Measurements from ENCODE around the gene RYK. TPM values are rescaled to one million over a fixed set of nuclear protein-coding genes. Genes with fewer than 3 reads are reported as not detected.

RYK gene
- total and polyA plus RNA-seq, 5 donors, result 30.9 to 57.3 (median 52.3) TPM

DNA sequence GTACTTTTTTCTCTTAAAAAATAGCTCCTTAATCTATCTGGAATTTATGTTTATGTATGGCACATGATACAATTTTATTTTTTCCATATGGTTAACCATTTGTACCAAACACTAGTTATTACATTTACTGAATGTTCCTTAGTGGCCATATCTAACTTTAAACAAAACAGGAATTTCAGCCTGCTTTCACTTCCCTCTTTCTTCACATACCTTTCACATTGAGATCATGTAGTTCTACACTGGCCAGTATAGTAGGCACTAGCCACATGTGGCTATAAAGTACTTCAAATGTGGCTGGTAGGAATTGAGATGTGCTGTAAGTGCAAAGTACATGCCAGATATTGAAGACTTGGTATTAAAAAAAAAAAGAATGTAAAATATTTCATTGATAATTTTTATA lies 4.7 kb upstream of the RYK start:
- Histone ChIP-seq H3K27me3 (ENCODE audit: control insufficient read depth, insufficient read depth) (no peaks in the 10 kb centered on the region), H3K27ac (ENCODE audit: low read length) (no peak overlapping the region), H3K4me1 (ENCODE audit: control insufficient read depth, insufficient read depth, low read length) (peaks cover 11% of the 10 kb centered on the region), H3K4me3 (ENCODE audit: low read length) (no peak overlapping the region), H3K9me3 (ENCODE audit: control insufficient read depth, low read length) (no peaks in the 10 kb centered on the region)
- intact Hi-C loops (cut with DNase I), result no loop called here
- ATAC-seq (no peak), DNase-seq (no peak)

DNA sequence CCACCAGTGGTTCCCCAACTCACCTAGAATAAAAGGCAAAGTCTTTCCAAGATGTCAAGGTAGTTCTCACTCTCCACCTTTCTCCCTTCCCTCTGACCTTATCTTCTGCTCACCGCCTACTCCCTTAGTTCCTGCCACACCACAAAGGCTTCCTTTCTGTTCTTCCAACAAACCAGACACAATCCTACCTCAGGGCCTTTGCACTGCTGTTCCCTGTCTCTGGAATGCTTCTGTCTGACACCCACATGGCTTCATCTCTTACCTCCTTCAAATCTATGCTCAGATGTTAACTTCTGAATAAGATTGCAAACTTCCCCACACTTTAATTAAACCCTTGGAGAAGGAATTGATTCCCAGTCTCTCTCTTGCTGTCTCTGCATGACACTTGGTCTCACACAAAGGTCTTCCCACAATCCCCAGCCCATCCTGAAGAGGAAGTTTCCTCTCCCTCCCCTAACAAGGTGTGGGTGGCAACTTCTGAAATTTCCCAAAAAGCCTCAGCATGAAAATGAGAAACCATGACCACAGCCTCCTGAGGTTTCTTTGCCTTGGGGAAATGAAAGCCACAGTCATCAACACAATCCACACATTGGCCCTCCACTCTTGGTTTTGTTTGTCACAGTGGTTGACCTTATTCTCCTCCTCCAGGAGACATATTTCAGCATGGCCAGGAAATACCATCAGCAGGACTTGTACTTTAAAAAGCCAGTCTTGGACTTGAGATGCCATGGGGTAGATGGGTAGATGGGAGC lies 3.0 kb upstream of the RYK start:
- intact Hi-C loops (cut with DNase I), result no loop called here

GRCh38 chr3:134252766-134253165 lies 2.1 kb upstream of the RYK start:
- Histone ChIP-seq H3K27me3 (ENCODE audit: control insufficient read depth, insufficient read depth) (no peaks in the 10 kb centered on the region), H3K27ac (ENCODE audit: low read length) (peak overlapping the region; percentile 81), H3K4me1 (ENCODE audit: control insufficient read depth, insufficient read depth, low read length) (peaks cover 11% of the 10 kb centered on the region), H3K9me3 (ENCODE audit: control insufficient read depth, low read length) (no peaks in the 10 kb centered on the region), H3K4me3 (ENCODE audit: low read length) (no peak overlapping the region)
- ATAC-seq (no peak), DNase-seq (no peak)
- WGBS, result 66% methylated on average over 7 of the region's 7 CpGs
- intact Hi-C loops (cut with DNase I), result no loop called here

More for the DNA sequence above, 3.0 kb upstream of the RYK start:
- no peak for DNase-seq
- no peaks in the 10 kb centered on the region for H3K27me3 ChIP-seq (ENCODE audit: control insufficient read depth, insufficient read depth)
- H3K4me3 ChIP-seq (ENCODE audit: low read length), result no peak overlapping the region
- no peak overlapping the region for H3K27ac ChIP-seq (ENCODE audit: low read length)
- peaks cover 11% of the 10 kb centered on the region for H3K4me1 ChIP-seq (ENCODE audit: control insufficient read depth, insufficient read depth, low read length)
- H3K9me3 ChIP-seq (ENCODE audit: control insufficient read depth, low read length), result no peaks in the 10 kb centered on the region
- WGBS, result 89% methylated on average over 1 of the region's 1 CpG
- no peak for ATAC-seq

GRCh38 chr3:134251731-134252391 lies 1.2 kb upstream of the RYK start:
- ATAC-seq (peak; percentile 64 to 77), DNase-seq (peak; percentile 50 to 85 (median 71))
- WGBS, result 36% methylated on average over 22 of the region's 22 CpGs
- intact Hi-C loops (cut with DNase I), result no loop called here
- Histone ChIP-seq H3K4me1 (ENCODE audit: control insufficient read depth, insufficient read depth, low read length) (peaks cover 11% of the 10 kb centered on the region), H3K4me3 (ENCODE audit: low read length) (no peak overlapping the region), H3K27me3 (ENCODE audit: control insufficient read depth, insufficient read depth) (no peaks in the 10 kb centered on the region), H3K9me3 (ENCODE audit: control insufficient read depth, low read length) (no peaks in the 10 kb centered on the region), H3K27ac (ENCODE audit: low read length) (peak overlapping the region; percentile 81)

DNA sequence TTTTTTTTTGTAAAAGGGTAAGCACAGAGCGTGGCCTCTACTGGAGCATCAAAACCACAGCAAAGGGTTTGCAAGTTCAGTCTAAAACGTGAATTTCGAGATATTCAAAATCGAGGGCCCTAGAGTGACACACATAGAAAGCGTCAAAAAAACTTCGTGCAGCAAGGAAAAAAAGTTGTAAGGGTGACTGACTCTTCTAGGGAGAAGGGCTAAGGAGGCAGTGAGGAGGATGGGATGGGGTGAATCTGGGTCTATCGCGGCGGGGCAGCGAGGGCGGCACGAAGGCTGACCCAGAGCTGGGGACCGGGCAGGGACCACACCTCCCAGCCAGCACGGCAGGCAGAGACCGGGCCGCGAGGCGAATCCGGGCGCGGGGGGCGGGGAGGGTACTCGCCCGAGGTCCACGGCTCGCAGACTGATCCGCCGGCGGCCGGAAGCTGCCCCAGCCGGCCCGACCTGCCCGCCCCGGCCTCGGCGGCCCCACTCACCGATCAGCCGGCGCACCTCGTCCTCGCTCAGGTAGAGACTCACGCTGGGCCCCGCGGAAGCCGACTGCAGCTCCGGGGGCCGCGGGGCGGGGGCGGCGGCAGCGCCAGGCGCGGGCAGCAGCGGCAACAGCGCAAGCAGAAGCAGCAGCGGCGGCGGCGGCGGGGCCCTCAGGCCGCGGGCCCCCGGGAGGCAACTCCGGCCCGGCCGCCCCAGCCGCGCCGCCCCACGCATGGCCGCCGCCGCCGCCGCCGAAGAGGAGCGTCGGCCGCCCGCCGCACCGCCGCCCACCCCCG lies 533 bp downstream of the RYK start:
- intact Hi-C loops (cut with DNase I), result no loop called here
- Histone ChIP-seq H3K4me3 (ENCODE audit: low read length) (peak overlapping the region; percentile 98), H3K9me3 (ENCODE audit: control insufficient read depth, low read length) (no peaks in the 10 kb centered on the region), H3K27ac (ENCODE audit: low read length) (peak overlapping the region; percentile 99), H3K27me3 (ENCODE audit: control insufficient read depth, insufficient read depth) (no peaks in the 10 kb centered on the region), H3K4me1 (ENCODE audit: control insufficient read depth, insufficient read depth, low read length) (peaks cover 11% of the 10 kb centered on the region)
- under 1% methylated on average over 85 of the region's 85 CpGs for WGBS
- ATAC-seq (peak; percentile 64 to 75), DNase-seq (peak; percentile 65 to 85 (median 83))

GRCh38 chr3:134249296-134249841 lies 1.3 kb downstream of the RYK start:
- no peak overlapping the region for H3K27ac ChIP-seq (ENCODE audit: low read length)
- WGBS, result 5% methylated on average over 4 of the region's 4 CpGs
- ATAC-seq (no peak), DNase-seq (no peak)
- no peaks in the 10 kb centered on the region for H3K9me3 ChIP-seq (ENCODE audit: control insufficient read depth, low read length)
- no peaks in the 10 kb centered on the region for H3K27me3 ChIP-seq (ENCODE audit: control insufficient read depth, insufficient read depth)
- intact Hi-C loops (cut with DNase I), result no loop called here
- peak overlapping the region; percentile 98 for H3K4me3 ChIP-seq (ENCODE audit: low read length)
- H3K4me1 ChIP-seq (ENCODE audit: control insufficient read depth, insufficient read depth, low read length), result peaks cover 14% of the 10 kb centered on the region

DNA sequence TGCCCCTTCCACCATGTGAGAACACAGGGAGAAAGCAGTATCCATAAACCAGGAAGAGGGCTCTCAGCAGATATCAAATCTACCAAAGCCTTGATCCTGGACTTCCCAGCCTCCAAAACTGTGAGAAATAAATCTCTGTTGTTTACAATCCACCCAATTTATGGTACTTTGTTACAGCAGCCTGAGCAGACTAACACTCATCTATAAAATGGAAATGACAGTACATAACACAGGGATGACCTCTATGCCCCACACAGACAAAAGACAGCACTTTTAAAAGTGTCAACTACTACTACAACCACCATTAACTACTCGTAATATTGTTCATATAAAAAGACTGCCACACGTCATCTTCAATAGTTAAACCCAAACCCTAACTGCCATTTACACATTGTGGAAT lies 5.7 kb downstream of the RYK start:
- H3K4me1 ChIP-seq (ENCODE audit: control insufficient read depth, insufficient read depth, low read length), result peaks cover 7% of the 10 kb centered on the region
- intact Hi-C loops (cut with DNase I), result no loop called here
- 87% methylated on average over 2 of the region's 2 CpGs for WGBS

GRCh38 chr3:134242649-134243617 lies 7.7 kb downstream of the RYK start:
- intact Hi-C loops (cut with DNase I), result no loop called here
- ATAC-seq, result peak in 1 of 2 donors; percentile 56
- DNase-seq, result no peak
- WGBS, result 85% methylated on average over 3 of the region's 3 CpGs
- no peak overlapping the region for H3K27ac ChIP-seq (ENCODE audit: low read length)
- peaks cover 18% of the 10 kb centered on the region for H3K4me1 ChIP-seq (ENCODE audit: control insufficient read depth, insufficient read depth, low read length)
- no peak overlapping the region for H3K4me3 ChIP-seq (ENCODE audit: low read length)
- H3K27me3 ChIP-seq (ENCODE audit: control insufficient read depth, insufficient read depth), result no peaks in the 10 kb centered on the region
- H3K9me3 ChIP-seq (ENCODE audit: control insufficient read depth, low read length), result no peaks in the 10 kb centered on the region

More for the DNA sequence above, 5.7 kb downstream of the RYK start:
- no peaks in the 10 kb centered on the region for H3K9me3 ChIP-seq (ENCODE audit: control insufficient read depth, low read length)
- H3K27ac ChIP-seq (ENCODE audit: low read length), result no peak overlapping the region
- H3K27me3 ChIP-seq (ENCODE audit: control insufficient read depth, insufficient read depth), result no peaks in the 10 kb centered on the region
- no peak for ATAC-seq
- DNase-seq, result no peak
- no peak overlapping the region for H3K4me3 ChIP-seq (ENCODE audit: low read length)

DNA sequence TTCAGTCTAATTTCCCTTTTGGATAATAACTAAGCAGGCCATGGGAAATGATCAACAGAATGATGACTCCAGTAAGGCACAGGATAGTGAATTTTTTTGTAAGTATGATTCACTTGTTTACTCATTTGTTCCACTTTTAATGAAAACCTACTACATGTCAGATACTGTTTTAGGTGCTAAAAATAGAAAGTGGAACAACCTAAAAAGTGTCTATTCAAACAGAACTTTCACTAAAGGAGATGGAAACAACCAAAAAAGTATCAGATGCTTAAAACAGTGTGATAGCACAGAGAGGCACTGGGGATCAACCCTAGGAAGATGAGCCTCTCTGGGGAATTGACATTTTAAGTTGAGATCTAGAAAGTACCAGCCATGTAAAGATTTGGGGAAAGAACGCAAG lies 11.1 kb downstream of the RYK start:
- no peak for ATAC-seq
- no peak for DNase-seq
- Histone ChIP-seq H3K27ac (ENCODE audit: low read length) (no peak overlapping the region), H3K9me3 (ENCODE audit: control insufficient read depth, low read length) (no peaks in the 10 kb centered on the region), H3K4me1 (ENCODE audit: control insufficient read depth, insufficient read depth, low read length) (peaks cover 21% of the 10 kb centered on the region), H3K4me3 (ENCODE audit: low read length) (no peak overlapping the region), H3K27me3 (ENCODE audit: control insufficient read depth, insufficient read depth) (no peaks in the 10 kb centered on the region)
- intact Hi-C loops (cut with DNase I), result no loop called here
- 94% methylated on average over 1 of the region's 1 CpG for WGBS

DNA sequence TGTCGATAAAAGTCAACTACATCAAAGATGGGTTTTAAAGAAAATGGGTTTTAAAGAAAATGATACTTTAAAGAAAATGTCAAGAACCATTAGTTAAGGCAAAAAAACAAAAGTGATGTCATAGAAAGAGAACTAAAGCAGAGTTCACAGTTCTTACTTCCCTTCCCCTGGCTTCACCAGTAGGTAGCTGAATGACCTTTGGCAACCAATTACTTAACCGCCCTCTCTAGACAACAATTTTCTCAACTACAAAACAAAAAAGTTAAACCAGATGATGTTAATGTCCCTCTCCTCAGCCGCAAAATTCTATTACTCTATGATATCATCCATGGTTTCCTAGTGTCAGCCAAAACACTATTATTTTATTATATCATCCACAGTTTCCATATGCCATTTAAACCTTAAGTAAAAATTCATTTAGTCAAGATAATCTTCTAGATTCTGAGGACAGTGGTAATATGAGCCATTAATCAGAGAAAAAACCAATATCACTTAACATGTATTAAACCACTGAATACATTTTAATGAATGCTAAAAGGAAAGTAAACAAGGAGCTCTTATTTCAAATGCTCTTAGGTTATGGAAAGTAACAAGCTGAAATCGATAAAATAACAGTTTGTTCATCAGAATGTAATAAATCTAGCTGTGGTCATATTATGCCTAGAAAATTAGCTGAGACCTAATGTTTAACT lies 13.1 kb downstream of the RYK start:
- Histone ChIP-seq H3K27ac (ENCODE audit: low read length) (no peak overlapping the region), H3K9me3 (ENCODE audit: control insufficient read depth, low read length) (no peaks in the 10 kb centered on the region), H3K27me3 (ENCODE audit: control insufficient read depth, insufficient read depth) (no peaks in the 10 kb centered on the region), H3K4me3 (ENCODE audit: low read length) (no peak overlapping the region), H3K4me1 (ENCODE audit: control insufficient read depth, insufficient read depth, low read length) (peaks cover 16% of the 10 kb centered on the region)
- no peak for DNase-seq
- WGBS, result 68% methylated on average over 4 of the region's 4 CpGs
- intact Hi-C loops (cut with DNase I), result no loop called here
- peak; percentile 30 to 46 for ATAC-seq
